ENCODE results near the gene IQSEC3.
"Not testable (repeated sequence)": the region's sequence is repeated elsewhere in the genome, so short reads cannot be mapped to it uniquely, and the experiment has no call there.

The IQSEC3 gene

DNA sequence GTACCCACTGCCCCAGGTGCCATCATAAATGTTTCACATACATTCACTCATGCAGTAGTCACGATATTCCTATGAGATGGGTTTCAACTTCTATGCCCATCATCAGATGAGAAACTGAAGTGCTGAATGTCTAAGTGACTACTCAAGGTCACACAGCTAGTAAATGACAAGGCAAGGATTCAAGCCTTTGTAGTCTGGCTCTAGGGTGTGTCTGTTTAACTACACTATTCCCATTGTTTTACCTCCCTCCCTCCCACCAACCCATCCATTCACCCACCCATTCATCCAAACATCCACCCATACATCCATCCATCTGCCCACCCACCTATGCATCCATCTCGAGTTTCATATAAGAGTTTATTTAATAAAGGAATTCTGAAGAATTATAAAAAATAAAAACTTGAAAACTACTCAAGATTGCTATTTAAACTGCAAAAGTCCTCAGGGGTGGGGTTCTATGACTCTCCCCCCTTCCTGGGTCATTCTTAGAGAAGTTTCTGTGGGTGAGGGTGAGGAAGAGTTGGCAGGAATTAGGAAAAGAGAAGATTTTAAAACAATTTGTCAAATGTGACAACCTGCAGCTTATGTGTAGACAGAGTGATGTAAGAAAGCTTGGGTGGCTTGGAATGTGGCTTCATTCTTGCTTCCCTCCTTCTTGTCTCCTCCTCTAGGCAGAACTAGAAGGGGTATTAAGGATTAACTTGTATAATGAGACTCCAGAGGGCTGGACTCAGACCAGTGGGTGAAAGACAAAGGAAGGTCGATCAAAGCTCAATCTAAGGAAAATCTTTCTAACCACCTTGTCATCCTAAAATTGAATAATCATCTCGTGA lies 13.4 kb upstream of the IQSEC3 start:
- DNase-seq (ENCODE audit: low read depth in 2 of 2) = not testable (repeated sequence)

GRCh38 chr12:53735-54730 lies 12.5 kb upstream of the IQSEC3 start:
- DNase-seq (ENCODE audit: low read depth in 2 of 2) = no peak

- no peak for DNase-seq (ENCODE audit: low read depth in 2 of 2)
Measured at GRCh38 chr12:54750-55535, 11.6 kb upstream of the IQSEC3 start.

GRCh38 chr12:56683-57346 lies 9.8 kb upstream of the IQSEC3 start:
- DNase-seq (ENCODE audit: low read depth in 2 of 2) = no peak

- no peak for DNase-seq (ENCODE audit: low read depth in 2 of 2)
Measured at GRCh38 chr12:57539-57938, 9.0 kb upstream of the IQSEC3 start.

DNA sequence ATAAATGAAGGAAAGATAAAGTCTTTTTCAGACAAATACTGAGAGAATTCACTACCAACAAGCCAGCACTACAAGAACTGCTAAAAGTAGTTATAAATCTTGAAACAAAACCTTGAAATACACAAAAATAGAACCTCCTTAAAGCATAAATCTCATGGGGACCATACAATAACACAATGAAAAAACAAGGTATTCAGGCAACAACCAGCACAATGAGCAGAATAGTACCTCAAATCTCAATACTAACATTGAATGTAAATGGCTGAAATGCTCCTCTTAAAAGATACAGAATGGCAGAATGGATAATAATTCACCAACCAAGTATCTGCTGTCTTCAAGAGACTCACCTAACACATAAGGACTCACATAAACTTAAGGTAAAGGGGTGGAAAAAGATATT lies 7.7 kb upstream of the IQSEC3 start:
- no peak for DNase-seq (ENCODE audit: low read depth in 2 of 2)

DNA sequence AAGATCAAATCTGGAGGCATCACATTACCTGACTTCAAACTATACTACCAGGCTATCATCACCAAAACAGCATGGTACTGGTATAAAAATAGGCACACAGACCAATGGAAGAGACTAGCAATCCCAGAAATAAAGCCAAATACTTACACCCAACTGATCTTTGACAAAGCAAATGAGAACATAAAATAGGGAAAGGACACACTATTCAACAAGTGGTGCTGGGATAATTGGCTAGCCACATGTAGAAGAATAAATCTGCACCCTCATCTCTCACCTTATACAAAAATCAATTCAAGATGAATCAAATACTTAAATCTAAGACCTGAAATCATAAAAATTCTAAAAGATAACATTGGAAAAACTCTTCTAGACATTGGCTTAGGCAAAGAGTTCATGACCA lies 4.7 kb upstream of the IQSEC3 start:
- not testable (repeated sequence) for DNase-seq (ENCODE audit: low read depth in 2 of 2)

DNA sequence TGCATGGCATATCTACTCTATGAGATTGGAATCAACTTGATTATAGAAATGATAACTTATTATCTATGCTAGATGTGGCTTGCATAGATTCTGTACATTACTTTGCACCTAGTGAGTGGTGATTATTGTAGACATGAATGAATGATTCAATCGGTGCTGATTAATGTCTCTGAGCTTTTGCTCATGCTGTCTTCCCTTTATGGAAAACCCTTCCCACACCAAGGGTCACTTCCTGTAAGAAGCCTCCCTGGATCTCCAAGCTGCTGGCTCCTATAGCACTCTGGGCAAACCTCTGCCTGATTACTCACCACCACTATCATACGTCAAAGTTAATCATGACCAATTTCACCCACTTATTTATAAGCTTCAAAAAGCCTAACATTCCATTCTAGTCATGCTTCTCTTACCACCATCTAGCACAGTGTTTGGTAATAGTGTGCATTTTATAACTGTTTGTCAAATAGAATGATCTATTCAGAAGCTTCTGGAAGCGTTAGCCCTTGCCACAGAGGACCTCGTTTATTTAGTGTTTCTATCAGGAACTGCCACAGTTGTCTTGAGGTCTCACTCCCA lies 990 bp upstream of the IQSEC3 start:
- DNase-seq (ENCODE audit: low read depth in 2 of 2) = not testable (repeated sequence)

DNA sequence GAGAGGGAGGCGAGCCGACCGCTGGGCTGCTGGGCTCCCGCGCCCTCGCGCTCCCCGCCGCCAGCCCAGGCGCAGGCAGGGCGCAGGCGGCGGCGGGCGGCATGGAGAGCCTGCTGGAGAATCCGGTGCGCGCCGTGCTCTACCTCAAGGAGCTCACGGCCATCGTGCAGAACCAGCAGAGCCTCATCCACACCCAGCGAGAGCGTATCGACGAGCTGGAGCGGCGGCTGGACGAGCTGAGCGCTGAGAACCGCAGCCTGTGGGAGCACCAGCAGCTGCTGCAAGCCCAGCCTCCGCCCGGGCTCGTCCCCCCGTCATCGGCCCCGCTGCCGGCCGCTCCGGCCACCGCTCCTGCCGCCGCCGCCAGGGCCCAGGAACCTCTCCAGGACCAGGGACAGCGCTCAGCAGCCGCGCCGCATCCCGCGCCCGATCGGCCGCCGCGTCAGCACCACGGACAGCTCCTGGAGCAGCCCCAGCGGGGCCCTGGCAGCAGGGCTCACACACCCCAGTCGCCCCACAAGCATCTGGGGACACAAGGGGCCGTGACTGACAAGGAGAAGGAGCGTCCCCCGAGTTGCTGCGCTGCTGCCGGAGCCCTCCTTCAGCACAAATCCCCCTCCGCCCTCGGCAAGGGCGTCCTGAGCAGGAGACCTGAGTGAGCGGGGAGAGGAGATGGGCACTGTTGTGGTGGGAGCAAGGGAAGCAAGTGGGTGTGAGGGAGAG lies 376 bp downstream of the IQSEC3 start:
- not testable (repeated sequence) for DNase-seq (ENCODE audit: low read depth in 2 of 2)

- not testable (repeated sequence) for DNase-seq (ENCODE audit: low read depth in 2 of 2)
Measured at GRCh38 chr12:69677-70076, 3.1 kb downstream of the IQSEC3 start.

GRCh38 chr12:70541-70940 lies 4.0 kb downstream of the IQSEC3 start:
- not testable (repeated sequence) for DNase-seq (ENCODE audit: low read depth in 2 of 2)

- DNase-seq (ENCODE audit: low read depth in 2 of 2) = not testable (repeated sequence)
Measured at GRCh38 chr12:72018-72417, 5.5 kb downstream of the IQSEC3 start.

DNA sequence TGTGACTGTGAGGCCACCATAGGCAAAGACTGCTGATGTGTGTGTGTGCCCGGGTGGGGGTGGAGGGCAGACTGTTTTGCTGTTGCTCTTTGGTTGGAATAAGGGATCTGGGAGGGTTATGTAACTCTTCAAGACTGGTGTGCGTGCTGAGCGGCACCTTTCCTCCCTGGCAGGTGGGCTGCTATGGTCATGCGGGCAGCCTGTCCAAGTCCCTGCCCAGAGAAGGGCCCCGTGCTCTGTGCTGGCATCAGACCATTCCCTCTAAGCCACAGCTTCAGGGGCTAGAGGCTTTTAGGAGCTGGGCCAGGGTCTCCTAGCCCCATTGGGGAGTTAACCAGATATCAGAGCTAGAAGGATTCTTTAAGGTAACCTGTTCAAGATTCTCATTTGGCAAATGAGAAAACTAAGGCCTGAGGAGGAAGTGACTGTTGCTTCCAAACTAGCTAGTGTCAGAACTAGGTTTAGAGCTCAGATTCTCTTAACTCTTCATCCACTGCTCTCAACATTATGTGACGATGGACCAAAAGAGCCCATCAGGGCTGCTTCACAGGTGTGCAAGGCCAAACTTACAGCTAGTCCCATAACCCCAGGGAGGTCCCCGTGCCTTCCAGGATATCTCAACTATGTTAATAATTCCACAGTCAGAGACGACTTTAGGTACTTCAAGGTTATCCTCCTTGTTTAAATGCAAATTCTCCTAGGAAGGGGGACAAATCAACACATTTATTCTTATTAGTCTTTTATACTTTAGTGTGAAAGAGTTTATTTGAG lies 8.0 kb downstream of the IQSEC3 start:
- not testable (repeated sequence) for DNase-seq (ENCODE audit: low read depth in 2 of 2)

- not testable (repeated sequence) for DNase-seq (ENCODE audit: low read depth in 2 of 2)
Measured at GRCh38 chr12:75541-75940, 9.0 kb downstream of the IQSEC3 start.

- not testable (repeated sequence) for DNase-seq (ENCODE audit: low read depth in 2 of 2)
Measured at GRCh38 chr12:76102-76501, 9.5 kb downstream of the IQSEC3 start.

DNA sequence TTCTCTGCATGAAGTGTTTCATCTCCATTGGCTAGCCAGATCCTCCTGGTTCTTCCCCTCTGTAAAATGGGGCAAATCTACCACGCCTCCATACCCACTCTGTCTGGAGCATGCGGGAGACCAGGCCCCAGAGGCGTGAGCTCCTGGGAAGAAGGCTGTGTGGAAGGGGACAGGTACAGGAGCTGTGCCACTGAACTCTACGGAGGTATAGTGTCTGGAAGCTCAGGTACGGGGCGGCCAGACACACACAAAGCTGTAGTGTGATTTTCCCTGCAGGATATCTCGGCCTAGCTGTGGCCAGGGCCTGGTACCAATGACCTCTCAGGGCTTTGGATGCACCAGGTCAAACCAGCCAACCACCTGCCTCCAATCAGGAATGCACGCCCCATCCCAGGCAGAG lies 10.0 kb downstream of the IQSEC3 start:
- not testable (repeated sequence) for DNase-seq (ENCODE audit: low read depth in 2 of 2)

- not testable (repeated sequence) for DNase-seq (ENCODE audit: low read depth in 2 of 2)
Measured at GRCh38 chr12:77101-77719, 10.6 kb downstream of the IQSEC3 start.

DNA sequence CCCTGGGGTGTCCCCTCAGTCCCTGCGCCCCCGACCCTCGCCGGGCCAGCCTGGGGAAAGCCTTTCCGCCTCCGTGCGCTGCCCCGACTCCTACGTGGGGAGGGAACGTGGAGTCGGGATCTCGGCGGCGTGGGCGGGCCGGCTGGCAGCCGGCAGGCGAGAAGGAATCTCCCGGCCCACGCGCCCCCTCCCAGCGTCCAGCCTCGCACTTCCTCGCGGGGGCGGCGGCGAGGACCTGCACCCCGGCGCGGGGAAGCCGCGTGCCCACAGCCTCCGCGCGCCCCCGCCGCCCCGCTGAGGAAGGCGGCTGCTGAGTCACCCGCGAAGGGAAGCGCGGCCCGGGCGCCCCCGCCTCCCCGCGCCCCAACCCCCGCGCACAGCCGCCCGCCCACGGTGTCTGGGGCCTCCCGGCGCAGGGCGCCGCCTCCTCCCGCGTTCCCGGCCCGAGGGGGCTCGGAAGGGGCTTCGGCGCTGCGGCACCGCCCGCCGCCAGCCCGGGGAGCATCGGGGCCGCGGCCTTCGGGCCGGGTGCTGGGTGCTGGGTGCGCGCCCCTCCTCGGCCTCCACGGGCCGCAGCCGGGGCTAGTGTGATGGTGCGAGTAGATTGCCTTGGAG lies 11.3 kb downstream of the IQSEC3 start:
- DNase-seq (ENCODE audit: low read depth in 2 of 2) = not testable (repeated sequence)
